22Rv1 (cell line): ENCODE measurements around the gene LRRC15.

Experiments used
- H3K27ac ChIP-seq: fragments of 450-650 bp; 2 replicates; pipeline ENCODE4 v1.5.1; 2017
- ZFX ChIP-seq: fragments of 450-650 bp; IDR thresholded peaks from 2 replicates; pipeline ENCODE4 v1.6.1; 2017; ENCODE audit warnings: antibody characterized with exemption, borderline replicate concordance
- TF ChIP-seq, protein P1 (sequence below): fragments of 450-650 bp; IDR thresholded peaks from 2 replicates; pipeline ENCODE4 v1.5.1; 2017; ENCODE audit warnings: mild to moderate bottlenecking

LRRC15 gene

GRCh38 chr3:194395212-194395611 lies 25.7 kb upstream of the LRRC15 start:
- H3K27ac ChIP-seq, result no peak overlapping the region
- TF ChIP-seq, protein P1, sequence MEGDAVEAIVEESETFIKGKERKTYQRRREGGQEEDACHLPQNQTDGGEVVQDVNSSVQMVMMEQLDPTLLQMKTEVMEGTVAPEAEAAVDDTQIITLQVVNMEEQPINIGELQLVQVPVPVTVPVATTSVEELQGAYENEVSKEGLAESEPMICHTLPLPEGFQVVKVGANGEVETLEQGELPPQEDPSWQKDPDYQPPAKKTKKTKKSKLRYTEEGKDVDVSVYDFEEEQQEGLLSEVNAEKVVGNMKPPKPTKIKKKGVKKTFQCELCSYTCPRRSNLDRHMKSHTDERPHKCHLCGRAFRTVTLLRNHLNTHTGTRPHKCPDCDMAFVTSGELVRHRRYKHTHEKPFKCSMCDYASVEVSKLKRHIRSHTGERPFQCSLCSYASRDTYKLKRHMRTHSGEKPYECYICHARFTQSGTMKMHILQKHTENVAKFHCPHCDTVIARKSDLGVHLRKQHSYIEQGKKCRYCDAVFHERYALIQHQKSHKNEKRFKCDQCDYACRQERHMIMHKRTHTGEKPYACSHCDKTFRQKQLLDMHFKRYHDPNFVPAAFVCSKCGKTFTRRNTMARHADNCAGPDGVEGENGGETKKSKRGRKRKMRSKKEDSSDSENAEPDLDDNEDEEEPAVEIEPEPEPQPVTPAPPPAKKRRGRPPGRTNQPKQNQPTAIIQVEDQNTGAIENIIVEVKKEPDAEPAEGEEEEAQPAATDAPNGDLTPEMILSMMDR, result no peak
- TF ChIP-seq ZFX, result no peak

GRCh38 chr3:194392576-194392975 lies 23.0 kb upstream of the LRRC15 start:
- TF ChIP-seq ZFX, result no peak
- TF ChIP-seq, protein P1, result no peak
- H3K27ac ChIP-seq, result no peak overlapping the region

DNA sequence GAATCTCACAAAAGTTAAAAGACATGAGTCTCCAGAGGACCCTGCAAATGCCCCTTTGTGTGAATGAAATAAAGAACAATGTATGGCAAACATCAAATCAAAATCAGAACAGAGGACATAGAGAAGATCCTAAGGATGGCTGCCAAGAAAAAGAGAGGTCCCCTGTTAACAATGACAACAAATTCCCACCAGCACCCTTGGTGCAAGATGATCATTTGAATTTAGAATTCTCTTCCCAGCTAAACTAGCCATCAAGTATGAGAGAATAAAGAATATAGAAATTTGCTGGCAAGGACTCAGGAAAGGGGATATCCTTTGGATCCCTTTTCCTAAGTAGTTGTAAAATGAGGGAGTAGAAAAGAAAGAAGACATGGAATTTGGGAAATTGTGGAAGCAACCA lies 21.3 kb upstream of the LRRC15 start:
- no peak overlapping the region for H3K27ac ChIP-seq

GRCh38 chr3:194389269-194389668 lies 19.7 kb upstream of the LRRC15 start:
- H3K27ac ChIP-seq, result no peak overlapping the region

More for the DNA sequence above, 21.3 kb upstream of the LRRC15 start:
- no peak for TF ChIP-seq ZFX

GRCh38 chr3:194387926-194388418 lies 18.4 kb upstream of the LRRC15 start:
- TF ChIP-seq, protein P1, result no peak
- no peak for TF ChIP-seq ZFX
- no peak overlapping the region for H3K27ac ChIP-seq

More at GRCh38 chr3:194389269-194389668, 19.7 kb upstream of the LRRC15 start:
- TF ChIP-seq, protein P1, result no peak
- TF ChIP-seq ZFX, result no peak

- TF ChIP-seq, protein P1, result no peak
- TF ChIP-seq ZFX, result no peak
- no peak overlapping the region for H3K27ac ChIP-seq
Measured at GRCh38 chr3:194387276-194387675, 17.7 kb upstream of the LRRC15 start.

DNA sequence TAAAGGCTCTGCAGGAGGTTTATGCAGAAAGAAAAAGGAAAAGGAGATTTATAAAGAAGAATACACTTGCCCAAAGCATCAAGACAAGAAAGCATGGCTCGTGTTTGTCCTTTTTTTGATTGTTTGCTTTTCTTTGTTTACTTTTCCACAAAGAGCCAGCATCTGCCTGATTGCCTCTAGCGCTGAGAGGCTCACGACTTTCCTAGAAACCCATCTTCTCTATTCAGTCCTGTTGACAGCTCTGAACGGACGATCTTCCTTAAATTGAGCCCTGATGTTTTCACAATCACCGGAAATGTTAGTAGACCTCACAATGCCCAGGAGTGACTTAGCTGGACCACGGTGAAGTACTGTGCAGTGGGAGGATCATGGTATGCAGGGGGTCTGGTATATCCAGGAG lies 17.1 kb upstream of the LRRC15 start:
- H3K27ac ChIP-seq, result no peak overlapping the region
- TF ChIP-seq ZFX, result no peak
- TF ChIP-seq, protein P1, result no peak

GRCh38 chr3:194386066-194386465 lies 16.5 kb upstream of the LRRC15 start:
- TF ChIP-seq, protein P1, result no peak
- no peak overlapping the region for H3K27ac ChIP-seq
